ENCODE measurements around the gene PRM2. TPM values are rescaled to one million over a fixed set of nuclear protein-coding genes. Genes with fewer than 3 reads are reported as not detected.

The PRM2 gene, protein sequence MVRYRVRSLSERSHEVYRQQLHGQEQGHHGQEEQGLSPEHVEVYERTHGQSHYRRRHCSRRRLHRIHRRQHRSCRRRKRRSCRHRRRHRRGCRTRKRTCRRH
- total RNA-seq: 0.28 TPM
- 5.2 TPM for polyA plus RNA-seq
- long read RNA-seq, donor 1, partial matches to known transcripts: 0 of 1 reads
- long read RNA-seq, donor 1, other reads (novel, unspliced or antisense): 0 of 1 reads
- long read RNA-seq, donor 2: 0 reads
- long read RNA-seq, donor 3: 0 reads
- long read RNA-seq, donor 4: 0 reads
- long read RNA-seq, donor 5: 0 reads
- long read RNA-seq, donor 6: 0 reads
- long read RNA-seq, donor 7: 0 reads
- long read RNA-seq, donor 8: 0 reads
- long read RNA-seq, donor 9: 0 reads
- long read RNA-seq, donor 10: 0 reads

- H3K27ac ChIP-seq (ENCODE audit: low read depth in 1 of 2, low read length in 1 of 2): no peak within 1 kb of the TSS
- no peaks in the 10 kb centered on the region for H3K27me3 ChIP-seq (ENCODE audit: control insufficient read depth in 2 of 2, insufficient read depth in 1 of 2, low read length in 1 of 2)
- 98% methylated on average over 26 of the region's 26 CpGs for WGBS
- H3K4me3 ChIP-seq (ENCODE audit: low read length in 2 of 2): no peak within 1 kb of the TSS
- H3K4me1 ChIP-seq (ENCODE audit: control insufficient read depth in 2 of 2, insufficient read depth in 2 of 2, low read length in 2 of 2): peaks cover 0 to 7% of the 10 kb centered on the region in 2 donors
- no peaks in the 10 kb centered on the region for H3K36me3 ChIP-seq (ENCODE audit: control insufficient read depth in 2 of 2, insufficient read depth in 2 of 2, low read length in 1 of 2)
- no peak for DNase-seq (ENCODE audit: low read depth in 6 of 9, low spot score in 9 of 9)
- H3K9me3 ChIP-seq (ENCODE audit: control insufficient read depth in 2 of 2, insufficient read depth in 1 of 2, low read length in 1 of 2): peaks cover 0 to 6% of the 10 kb centered on the region in 2 donors
Measured at GRCh38 chr16:11276143-11276895, at the start of gene PRM2. PRM2 (minus strand) TSS chr16:11276480; CDS start chr16:11276370, 110 bp downstream.

GRCh38 chr16:11325404-11326083 is 49.3 kb upstream of the PRM2 start:
- Histone ChIP-seq H3K27me3 (ENCODE audit: control insufficient read depth in 2 of 2, insufficient read depth in 1 of 2, low read length in 1 of 2) (no peaks in the 10 kb centered on the region), H3K9me3 (ENCODE audit: control insufficient read depth in 2 of 2, insufficient read depth in 1 of 2, low read length in 1 of 2) (peaks cover 0 to 8% of the 10 kb centered on the region in 2 donors), H3K4me3 (ENCODE audit: low read length in 2 of 2) (no peak overlapping the region), H3K4me1 (ENCODE audit: control insufficient read depth in 2 of 2, insufficient read depth in 2 of 2, low read length in 2 of 2) (peaks cover 16 to 44% of the 10 kb centered on the region in 2 donors), H3K27ac (ENCODE audit: low read depth in 1 of 2, low read length in 1 of 2) (peak overlapping the region; percentile 15 to 56), H3K36me3 (ENCODE audit: control insufficient read depth in 2 of 2, insufficient read depth in 2 of 2, low read length in 1 of 2) (no peaks in the 10 kb centered on the region)
- DNase-seq (ENCODE audit: low read depth in 6 of 9, low spot score in 9 of 9): peak in 1 of 9 donors; percentile 45
- 75% methylated on average over 10 of the region's 10 CpGs for WGBS

- Histone ChIP-seq H3K9me3 (ENCODE audit: control insufficient read depth in 2 of 2, insufficient read depth in 1 of 2, low read length in 1 of 2) (peaks cover 0 to 8% of the 10 kb centered on the region in 2 donors), H3K4me1 (ENCODE audit: control insufficient read depth in 2 of 2, insufficient read depth in 2 of 2, low read length in 2 of 2) (peaks cover 9 to 34% of the 10 kb centered on the region in 2 donors), H3K27ac (ENCODE audit: low read depth in 1 of 2, low read length in 1 of 2) (no peak overlapping the region), H3K27me3 (ENCODE audit: control insufficient read depth in 2 of 2, insufficient read depth in 1 of 2, low read length in 1 of 2) (no peaks in the 10 kb centered on the region), H3K36me3 (ENCODE audit: control insufficient read depth in 2 of 2, insufficient read depth in 2 of 2, low read length in 1 of 2) (no peaks in the 10 kb centered on the region), H3K4me3 (ENCODE audit: low read length in 2 of 2) (no peak overlapping the region)
- 97% methylated on average over 11 of the region's 11 CpGs for WGBS
- no peak for DNase-seq (ENCODE audit: low read depth in 6 of 9, low spot score in 9 of 9)
Measured at GRCh38 chr16:11323551-11324336, 47.5 kb upstream of the PRM2 start.

- peaks cover 0 to 25% of the 10 kb centered on the region in 2 donors for H3K4me1 ChIP-seq (ENCODE audit: control insufficient read depth in 2 of 2, insufficient read depth in 2 of 2, low read length in 2 of 2)
- H3K27ac ChIP-seq (ENCODE audit: low read depth in 1 of 2, low read length in 1 of 2): no peak overlapping the region
- H3K9me3 ChIP-seq (ENCODE audit: control insufficient read depth in 2 of 2, insufficient read depth in 1 of 2, low read length in 1 of 2): peaks cover 0 to 8% of the 10 kb centered on the region in 2 donors
- WGBS: 99% methylated on average over 3 of the region's 3 CpGs
- DNase-seq (ENCODE audit: low read depth in 6 of 9, low spot score in 9 of 9): no peak
- no peaks in the 10 kb centered on the region for H3K36me3 ChIP-seq (ENCODE audit: control insufficient read depth in 2 of 2, insufficient read depth in 2 of 2, low read length in 1 of 2)
- no peak overlapping the region for H3K4me3 ChIP-seq (ENCODE audit: low read length in 2 of 2)
- H3K27me3 ChIP-seq (ENCODE audit: control insufficient read depth in 2 of 2, insufficient read depth in 1 of 2, low read length in 1 of 2): no peaks in the 10 kb centered on the region
Measured at GRCh38 chr16:11322823-11323222, 46.5 kb upstream of the PRM2 start.

- WGBS: 96% methylated on average over 5 of the region's 5 CpGs
- DNase-seq (ENCODE audit: low read depth in 6 of 9, low spot score in 9 of 9): no peak
- Histone ChIP-seq H3K4me3 (ENCODE audit: low read length in 2 of 2) (no peak overlapping the region), H3K4me1 (ENCODE audit: control insufficient read depth in 2 of 2, insufficient read depth in 2 of 2, low read length in 2 of 2) (peaks cover 0 to 19% of the 10 kb centered on the region in 2 donors), H3K9me3 (ENCODE audit: control insufficient read depth in 2 of 2, insufficient read depth in 1 of 2, low read length in 1 of 2) (peaks cover 0 to under 1% of the 10 kb centered on the region in 2 donors), H3K27me3 (ENCODE audit: control insufficient read depth in 2 of 2, insufficient read depth in 1 of 2, low read length in 1 of 2) (no peaks in the 10 kb centered on the region), H3K27ac (ENCODE audit: low read depth in 1 of 2, low read length in 1 of 2) (no peak overlapping the region), H3K36me3 (ENCODE audit: control insufficient read depth in 2 of 2, insufficient read depth in 2 of 2, low read length in 1 of 2) (no peaks in the 10 kb centered on the region)
Measured at GRCh38 chr16:11321662-11322061, 45.4 kb upstream of the PRM2 start.

DNA sequence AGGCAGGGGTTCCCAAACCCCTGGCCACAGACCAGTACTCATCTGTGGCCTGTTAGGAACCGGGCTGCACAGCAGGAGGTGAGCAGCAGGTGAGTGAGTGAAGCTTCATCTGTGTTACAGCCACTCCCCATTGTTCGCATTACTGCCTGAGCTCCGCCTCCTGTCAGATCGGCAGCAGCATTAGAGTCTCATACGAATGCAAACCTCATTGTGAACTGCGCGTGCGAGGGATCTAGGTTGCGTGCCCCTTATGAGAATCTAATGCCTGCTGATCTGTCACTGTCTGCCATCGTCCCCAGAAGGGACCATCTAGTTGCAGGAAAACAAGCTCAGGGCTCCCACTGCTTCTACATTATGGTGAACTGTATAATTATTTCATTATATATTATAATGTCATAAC is 43.9 kb upstream of the PRM2 start:
- Histone ChIP-seq H3K27ac (ENCODE audit: low read depth in 1 of 2, low read length in 1 of 2) (no peak overlapping the region), H3K4me1 (ENCODE audit: control insufficient read depth in 2 of 2, insufficient read depth in 2 of 2, low read length in 2 of 2) (peaks cover 0 to 13% of the 10 kb centered on the region in 2 donors), H3K4me3 (ENCODE audit: low read length in 2 of 2) (no peak overlapping the region), H3K27me3 (ENCODE audit: control insufficient read depth in 2 of 2, insufficient read depth in 1 of 2, low read length in 1 of 2) (no peaks in the 10 kb centered on the region), H3K9me3 (ENCODE audit: control insufficient read depth in 2 of 2, insufficient read depth in 1 of 2, low read length in 1 of 2) (no peaks in the 10 kb centered on the region), H3K36me3 (ENCODE audit: control insufficient read depth in 2 of 2, insufficient read depth in 2 of 2, low read length in 1 of 2) (no peaks in the 10 kb centered on the region)
- 93% methylated on average over 10 of the region's 10 CpGs for WGBS
- DNase-seq (ENCODE audit: low read depth in 6 of 9, low spot score in 9 of 9): no peak

GRCh38 chr16:11319529-11320146 is 43.4 kb upstream of the PRM2 start:
- peaks cover 0 to 10% of the 10 kb centered on the region in 2 donors for H3K4me1 ChIP-seq (ENCODE audit: control insufficient read depth in 2 of 2, insufficient read depth in 2 of 2, low read length in 2 of 2)
- H3K27ac ChIP-seq (ENCODE audit: low read depth in 1 of 2, low read length in 1 of 2): no peak overlapping the region
- no peaks in the 10 kb centered on the region for H3K36me3 ChIP-seq (ENCODE audit: control insufficient read depth in 2 of 2, insufficient read depth in 2 of 2, low read length in 1 of 2)
- 89% methylated on average over 8 of the region's 8 CpGs for WGBS
- H3K4me3 ChIP-seq (ENCODE audit: low read length in 2 of 2): no peak overlapping the region
- no peaks in the 10 kb centered on the region for H3K9me3 ChIP-seq (ENCODE audit: control insufficient read depth in 2 of 2, insufficient read depth in 1 of 2, low read length in 1 of 2)
- no peaks in the 10 kb centered on the region for H3K27me3 ChIP-seq (ENCODE audit: control insufficient read depth in 2 of 2, insufficient read depth in 1 of 2, low read length in 1 of 2)
- no peak for DNase-seq (ENCODE audit: low read depth in 6 of 9, low spot score in 9 of 9)

- DNase-seq (ENCODE audit: low read depth in 6 of 9, low spot score in 9 of 9): no peak
- 93% methylated on average over 8 of the region's 8 CpGs for WGBS
- no peak overlapping the region for H3K27ac ChIP-seq (ENCODE audit: low read depth in 1 of 2, low read length in 1 of 2)
- H3K4me1 ChIP-seq (ENCODE audit: control insufficient read depth in 2 of 2, insufficient read depth in 2 of 2, low read length in 2 of 2): peaks cover 0 to 16% of the 10 kb centered on the region in 2 donors
- no peaks in the 10 kb centered on the region for H3K27me3 ChIP-seq (ENCODE audit: control insufficient read depth in 2 of 2, insufficient read depth in 1 of 2, low read length in 1 of 2)
- H3K9me3 ChIP-seq (ENCODE audit: control insufficient read depth in 2 of 2, insufficient read depth in 1 of 2, low read length in 1 of 2): no peaks in the 10 kb centered on the region
- no peak overlapping the region for H3K4me3 ChIP-seq (ENCODE audit: low read length in 2 of 2)
- no peaks in the 10 kb centered on the region for H3K36me3 ChIP-seq (ENCODE audit: control insufficient read depth in 2 of 2, insufficient read depth in 2 of 2, low read length in 1 of 2)
Measured at GRCh38 chr16:11318817-11319216, 42.5 kb upstream of the PRM2 start.

Measured in thymus (tissue), 14 donors.